GM12891 (cell line): ENCODE results near the gene TRIM22.

ENCODE experiments used
- PAX5 ChIP-seq: IDR thresholded peaks from 2 replicates; pipeline ENCODE4 v1.6.1; 2011; ENCODE audit warnings: low read length, moderate library complexity, mild to moderate bottlenecking; ENCODE audit not compliant: insufficient read depth, severe bottlenecking
- POLR2A ChIP-seq: IDR thresholded peaks from 2 replicates; pipeline ENCODE4 v1.6.1; 2011; ENCODE audit warnings: low read depth, low read length, control low read depth

DNA sequence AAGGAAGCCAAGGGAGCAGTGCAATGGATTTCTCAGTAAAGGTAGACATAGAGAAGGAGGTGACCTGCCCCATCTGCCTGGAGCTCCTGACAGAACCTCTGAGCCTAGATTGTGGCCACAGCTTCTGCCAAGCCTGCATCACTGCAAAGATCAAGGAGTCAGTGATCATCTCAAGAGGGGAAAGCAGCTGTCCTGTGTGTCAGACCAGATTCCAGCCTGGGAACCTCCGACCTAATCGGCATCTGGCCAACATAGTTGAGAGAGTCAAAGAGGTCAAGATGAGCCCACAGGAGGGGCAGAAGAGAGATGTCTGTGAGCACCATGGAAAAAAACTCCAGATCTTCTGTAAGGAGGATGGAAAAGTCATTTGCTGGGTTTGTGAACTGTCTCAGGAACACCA lies 6.6 kb downstream of the TRIM22 start:
- TF ChIP-seq PAX5 (no peak), POLR2A (no peak)
